Measurements from ENCODE around the gene NFX1.
"Not testable (repeated sequence)": the region's sequence is repeated elsewhere in the genome, so short reads cannot be mapped to it uniquely, and the experiment has no call there.

The NFX1 gene

GRCh38 chr9:33354651-33355211 is 64.4 kb downstream of the NFX1 start:
- TF ChIP-seq CTCF (IDR thresholded peaks at IDR 0.05): no peak
- Histone ChIP-seq H3K36me3 (peaks cover 12% of the 10 kb centered on the region), H3K4me3 (ENCODE audit: low read depth in 1 of 2, low read length in 1 of 2) (no peak overlapping the region), H3K27me3 (no peaks in the 10 kb centered on the region), H3K9me3 (no peaks in the 10 kb centered on the region), H3K4me1 (ENCODE audit: control insufficient read depth in 1 of 2, insufficient read depth in 1 of 2, low read depth in 1 of 2, low read length in 1 of 2) (peaks cover 22 to 23% of the 10 kb centered on the region in 2 experiments), H3K27ac (peak overlapping the region; percentile 50)

GRCh38 chr9:33355933-33356332 is 65.6 kb downstream of the NFX1 start:
- Histone ChIP-seq H3K4me3 (ENCODE audit: low read depth in 1 of 2, low read length in 1 of 2) (no peak overlapping the region), H3K27ac (no peak overlapping the region), H3K36me3 (peaks cover 12% of the 10 kb centered on the region), H3K27me3 (no peaks in the 10 kb centered on the region), H3K9me3 (no peaks in the 10 kb centered on the region), H3K4me1 (ENCODE audit: control insufficient read depth in 1 of 2, insufficient read depth in 1 of 2, low read depth in 1 of 2, low read length in 1 of 2) (peaks cover 22 to 23% of the 10 kb centered on the region in 2 experiments)
- TF ChIP-seq CTCF (IDR thresholded peaks at IDR 0.05): no peak

GRCh38 chr9:33358641-33359040 is 68.3 kb downstream of the NFX1 start:
- H3K9me3 ChIP-seq; H3K27me3 ChIP-seq; H3K4me3 ChIP-seq (ENCODE audit: low read depth in 1 of 2, low read length in 1 of 2); H3K36me3 ChIP-seq; H3K27ac ChIP-seq: not testable (repeated sequence)
- peaks cover 14% of the 10 kb centered on the region in 2 experiments for H3K4me1 ChIP-seq (ENCODE audit: control insufficient read depth in 1 of 2, insufficient read depth in 1 of 2, low read depth in 1 of 2, low read length in 1 of 2)

- H3K9me3 ChIP-seq: no peaks in the 10 kb centered on the region
- H3K27me3 ChIP-seq: no peaks in the 10 kb centered on the region
- no peak for TF ChIP-seq CTCF (IDR thresholded peaks at IDR 0.05)
- no peak overlapping the region for H3K27ac ChIP-seq
- no peak overlapping the region for H3K4me3 ChIP-seq (ENCODE audit: low read depth in 1 of 2, low read length in 1 of 2)
- H3K36me3 ChIP-seq: peaks cover 56% of the 10 kb centered on the region
- no peaks in the 10 kb centered on the region for H3K4me1 ChIP-seq (ENCODE audit: control insufficient read depth in 1 of 2, insufficient read depth in 1 of 2, low read depth in 1 of 2, low read length in 1 of 2)
These were observed 73.8 kb downstream of the NFX1 start for GRCh38 chr9:33364127-33364526.

- not testable (repeated sequence) for H3K4me1 ChIP-seq (ENCODE audit: control insufficient read depth in 1 of 2, insufficient read depth in 1 of 2, low read depth in 1 of 2, low read length in 1 of 2); H3K27me3 ChIP-seq; H3K9me3 ChIP-seq; H3K27ac ChIP-seq; H3K4me3 ChIP-seq (ENCODE audit: low read depth in 1 of 2, low read length in 1 of 2)
- peaks cover 62% of the 10 kb centered on the region for H3K36me3 ChIP-seq
These were observed 74.5 kb downstream of the NFX1 start for GRCh38 chr9:33364814-33365213.

GRCh38 chr9:33366979-33367480 is 76.7 kb downstream of the NFX1 start:
- H3K27ac ChIP-seq: no peak overlapping the region
- no peak overlapping the region for H3K4me3 ChIP-seq (ENCODE audit: low read depth in 1 of 2, low read length in 1 of 2)
- peaks cover 85% of the 10 kb centered on the region for H3K36me3 ChIP-seq
- H3K4me1 ChIP-seq (ENCODE audit: control insufficient read depth in 1 of 2, insufficient read depth in 1 of 2, low read depth in 1 of 2, low read length in 1 of 2): no peaks in the 10 kb centered on the region
- no peaks in the 10 kb centered on the region for H3K9me3 ChIP-seq
- no peak for TF ChIP-seq CTCF (IDR thresholded peaks at IDR 0.05)
- no peaks in the 10 kb centered on the region for H3K27me3 ChIP-seq
